HL-60/S4 treated with phorbol 12-myristate 13-acetate at 8.2 ng/mL for 4 days and 3 days (cell line): ENCODE measurements around the gene DGUOK.
"Not testable (repeated sequence)": the region's sequence is repeated elsewhere in the genome, so short reads cannot be mapped to it uniquely, and the experiment has no call there.

Experiments
- in situ Hi-C: fragments of 300-500 bp; cut with MboI; formaldehyde crosslinking; loops from 2 replicates; pipeline ENCODE4 v1.15.0; 2022; ENCODE audit warnings: low sequenced_read_pairs

The DGUOK gene

DNA sequence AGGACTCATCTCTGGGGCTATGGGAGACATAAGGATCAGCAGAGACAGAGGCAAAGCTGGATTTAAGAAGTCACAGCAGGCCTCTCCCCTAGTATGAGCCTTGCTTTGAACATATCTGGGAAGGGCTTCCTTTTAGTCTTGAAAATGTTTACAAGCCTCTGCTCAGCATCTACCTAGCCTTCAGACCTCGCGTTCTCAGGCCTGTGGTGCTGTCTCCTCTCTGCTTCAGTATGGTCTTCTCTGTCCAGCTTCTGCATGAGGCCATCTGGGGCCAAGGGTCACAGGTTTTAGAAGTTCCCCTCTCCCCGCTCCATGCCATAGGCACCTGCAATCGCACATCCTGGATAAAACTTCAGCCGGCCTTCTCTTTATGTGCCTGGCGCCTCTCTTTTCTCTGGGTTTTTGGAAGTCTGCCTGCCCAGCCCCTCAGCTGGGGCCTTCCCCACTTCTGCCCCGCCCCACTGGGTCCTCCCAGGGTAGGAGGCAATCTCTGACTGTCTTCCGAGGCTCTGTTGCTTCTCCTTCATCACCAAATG is 26.8 kb upstream of the DGUOK start:
- in situ Hi-C loops = no loop called here

GRCh38 chr2:73901143-73901542 is 25.5 kb upstream of the DGUOK start:
- in situ Hi-C loops = no loop called here

DNA sequence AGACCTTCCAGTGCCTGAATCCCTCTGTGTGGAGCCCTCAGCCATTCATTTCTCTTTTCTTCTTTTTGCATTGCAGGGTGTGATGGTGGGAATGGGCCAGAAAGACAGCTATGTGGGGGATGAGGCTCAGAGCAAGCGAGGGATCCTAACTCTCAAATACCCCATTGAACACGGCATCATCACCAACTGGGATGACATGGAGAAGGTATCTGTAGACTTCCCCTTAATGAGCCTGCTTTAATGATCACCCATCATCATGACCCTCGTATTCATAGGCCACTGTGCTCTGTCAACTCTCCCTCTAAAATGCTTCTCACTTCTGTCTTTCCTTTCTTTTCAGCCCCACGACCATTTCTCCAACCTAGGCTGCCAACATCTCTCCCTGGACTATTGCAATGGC is 24.4 kb upstream of the DGUOK start:
- in situ Hi-C loops = no loop called here

GRCh38 chr2:73903313-73903712 is 23.4 kb upstream of the DGUOK start:
- in situ Hi-C loops = no loop called here

DNA sequence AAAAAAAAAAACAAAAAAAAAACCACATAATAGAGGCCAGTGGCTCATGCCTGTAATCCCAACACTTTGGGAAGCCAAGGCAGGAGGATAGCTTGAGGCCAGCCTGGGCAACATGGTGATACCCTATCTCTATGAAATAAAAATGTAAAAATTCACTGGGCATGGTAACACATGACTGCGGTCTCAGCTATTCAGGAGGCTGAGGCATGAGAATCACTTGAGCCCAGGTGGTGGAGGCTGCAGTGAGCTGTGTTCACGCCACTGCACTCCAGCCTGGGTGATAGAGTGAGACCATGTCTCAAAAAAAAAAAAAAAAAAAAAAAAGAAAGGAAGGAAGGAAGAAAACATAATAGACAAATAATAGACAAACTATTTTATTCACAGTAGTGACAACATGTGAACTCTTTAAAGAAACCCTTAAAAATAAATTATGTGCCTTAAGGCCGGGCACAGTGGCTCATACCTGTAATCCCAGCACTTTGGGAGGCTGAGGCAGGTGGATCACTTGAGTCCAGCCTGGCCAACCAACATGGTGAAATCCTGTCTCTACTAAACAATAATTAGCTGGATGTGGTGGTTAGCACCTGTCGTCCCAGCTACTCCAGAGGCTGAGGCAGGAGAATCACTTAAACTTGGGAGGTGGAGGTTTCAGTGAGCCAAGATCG is 22.6 kb upstream of the DGUOK start:
- in situ Hi-C loops = not testable (repeated sequence)

GRCh38 chr2:73904952-73905351 is 21.7 kb upstream of the DGUOK start:
- in situ Hi-C loops = no loop called here

GRCh38 chr2:73906847-73907505 is 19.7 kb upstream of the DGUOK start:
- in situ Hi-C loops = no loop called here

- in situ Hi-C loops = no loop called here
Measured at GRCh38 chr2:73907840-73908452, 18.7 kb upstream of the DGUOK start.

DNA sequence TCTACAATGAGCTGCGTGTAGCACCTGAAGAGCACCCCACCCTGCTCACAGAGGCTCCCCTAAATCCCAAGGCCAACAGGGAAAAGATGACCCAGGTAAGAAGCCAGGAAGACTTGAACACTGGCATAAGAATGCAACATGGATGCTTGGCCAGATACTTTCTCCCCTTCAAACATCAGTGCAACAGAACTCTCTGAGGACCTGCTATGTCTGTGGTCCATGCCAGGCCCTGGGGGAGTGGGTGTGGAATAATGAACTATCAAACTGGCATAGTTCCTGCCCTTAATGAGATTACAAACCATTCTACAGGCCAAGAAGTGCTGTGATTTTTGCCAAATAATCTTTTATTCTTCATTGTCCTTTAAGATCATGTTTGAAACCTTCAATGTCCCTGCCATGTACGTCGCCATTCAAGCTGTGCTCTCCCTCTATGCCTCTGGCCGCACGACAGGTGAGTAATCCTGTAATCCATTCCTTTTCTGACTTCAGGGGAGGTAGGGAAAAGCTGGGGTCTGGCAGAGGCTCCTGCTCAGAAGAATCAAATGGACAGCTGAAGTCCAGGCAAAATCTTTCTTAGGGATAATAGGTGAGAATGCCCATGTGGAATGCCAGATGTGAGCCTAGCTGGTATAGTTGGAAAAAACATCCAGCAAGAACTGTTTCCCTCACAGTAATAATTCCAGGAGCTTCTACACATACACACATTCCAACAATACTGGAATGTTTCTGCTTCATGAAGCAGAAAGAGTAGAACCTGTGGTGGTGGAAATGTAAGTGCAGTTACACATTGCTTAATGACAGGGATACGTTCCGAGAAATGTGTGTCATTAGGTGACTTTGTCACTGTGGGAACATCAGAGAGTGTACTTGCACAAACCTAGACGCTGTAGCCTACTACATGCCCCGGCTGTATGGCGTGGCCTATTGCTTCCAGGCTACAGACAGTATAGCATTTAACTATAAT is 17.7 kb upstream of the DGUOK start:
- in situ Hi-C loops = no loop called here

- in situ Hi-C loops = no loop called here
Measured at GRCh38 chr2:73910873-73911547, 15.7 kb upstream of the DGUOK start.

DNA sequence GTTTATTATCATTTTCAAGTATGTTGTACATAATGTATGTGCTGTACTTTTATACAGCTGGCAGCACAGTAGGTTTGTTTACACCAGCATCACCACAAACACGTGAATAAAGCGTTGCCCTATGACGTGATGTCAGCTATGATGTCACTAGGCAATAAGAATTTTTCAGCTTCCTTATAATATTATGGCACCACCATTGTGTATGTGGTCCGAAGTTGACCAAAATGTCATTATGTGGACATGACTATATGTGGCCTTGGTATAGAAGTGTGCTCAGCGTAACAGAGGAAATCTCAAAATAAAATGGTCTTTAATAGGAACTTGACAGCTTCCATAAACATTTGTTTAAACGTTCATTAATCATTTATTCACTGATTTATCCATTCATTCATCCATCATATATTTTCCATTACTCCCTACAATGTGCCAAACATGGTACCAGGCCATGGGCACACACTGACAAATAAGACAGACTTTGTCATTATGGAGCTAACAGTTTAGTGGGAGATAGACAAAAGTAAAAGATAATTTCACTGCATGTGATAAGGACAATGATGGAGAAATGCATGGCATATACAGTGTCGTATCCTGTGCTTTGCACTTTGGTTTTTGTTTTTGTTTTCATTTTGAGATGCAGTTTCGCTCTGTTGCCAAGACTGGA is 15.0 kb upstream of the DGUOK start:
- in situ Hi-C loops = no loop called here

GRCh38 chr2:73913414-73914054 is 13.1 kb upstream of the DGUOK start:
- in situ Hi-C loops = no loop called here

- in situ Hi-C loops = no loop called here
Measured at GRCh38 chr2:73914667-73915066, 12.0 kb upstream of the DGUOK start.

GRCh38 chr2:73915437-73915993 is 11.2 kb upstream of the DGUOK start:
- in situ Hi-C loops = no loop called here

DNA sequence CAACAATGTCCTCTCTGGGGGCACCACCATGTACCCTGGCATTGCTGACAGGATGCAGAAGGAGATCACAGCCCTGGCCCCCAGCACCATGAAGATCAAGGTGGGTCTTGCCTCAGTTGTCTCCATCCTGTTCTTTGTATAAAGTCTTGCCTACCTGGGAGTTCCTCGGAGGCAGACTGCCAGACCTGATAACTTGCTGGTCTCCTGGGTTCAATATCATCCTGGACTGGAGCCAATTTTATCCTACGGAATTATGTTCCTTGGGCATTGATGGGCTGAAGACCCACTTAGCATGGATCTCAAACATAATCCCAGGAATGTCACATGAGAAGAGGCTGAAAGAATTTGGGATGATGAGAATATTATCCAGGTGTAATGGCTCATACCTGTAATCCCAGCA is 10.0 kb upstream of the DGUOK start:
- in situ Hi-C loops = no loop called here

DNA sequence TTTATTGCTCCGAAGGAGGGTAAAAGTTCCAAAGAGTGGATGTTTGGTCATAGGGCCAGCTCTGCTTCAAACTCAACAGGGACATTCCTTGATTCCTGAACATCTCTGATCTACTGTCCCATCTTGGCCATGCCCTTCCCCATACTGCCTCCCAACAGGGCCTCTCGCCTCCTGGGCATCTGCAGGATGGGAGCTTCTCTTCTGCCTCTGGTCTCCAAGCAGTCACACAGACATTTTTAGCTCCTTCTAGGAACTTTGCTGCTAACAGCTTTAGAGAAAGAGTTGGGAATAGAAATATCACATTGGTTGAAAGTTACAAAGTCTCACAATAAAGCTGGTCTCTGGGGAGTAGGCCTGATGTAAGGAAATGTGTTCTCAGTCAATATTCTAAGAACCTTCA is 9.4 kb upstream of the DGUOK start:
- in situ Hi-C loops = no loop called here

DNA sequence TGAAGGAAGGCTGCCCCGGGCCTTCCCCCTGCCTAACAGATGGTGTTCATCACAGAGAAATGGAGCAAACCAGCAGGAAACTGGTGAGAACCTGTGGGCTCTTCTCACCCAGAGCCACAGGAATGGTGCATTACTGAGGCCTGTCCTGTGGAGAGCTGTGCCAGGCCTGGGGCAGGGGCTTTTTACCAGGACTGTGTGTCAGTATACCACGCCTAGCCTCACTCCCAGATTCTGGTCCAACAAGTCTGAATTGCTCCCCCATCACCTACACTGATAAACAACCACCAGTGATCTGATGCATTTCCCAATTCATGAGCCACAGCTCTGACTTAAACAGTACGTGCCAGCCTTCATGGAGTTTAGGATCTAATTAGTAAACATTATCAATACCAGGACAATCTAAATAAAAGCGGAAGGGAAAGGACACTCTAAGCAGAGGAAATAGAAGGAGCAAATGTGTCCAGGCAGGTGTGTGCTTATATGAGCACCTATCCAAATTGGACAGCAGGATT is 8.9 kb upstream of the DGUOK start:
- in situ Hi-C loops = no loop called here

- in situ Hi-C loops = no loop called here
Measured at GRCh38 chr2:73918856-73919255, 7.8 kb upstream of the DGUOK start.
